Measurements from ENCODE around the gene TRIM32. TPM values are rescaled to one million over a fixed set of nuclear protein-coding genes. Genes with fewer than 3 reads are reported as not detected.

Gene TRIM32
- total RNA-seq, 6 experiments from 2014 or later: 5.2 to 8.4 (median 6.6) TPM

DNA sequence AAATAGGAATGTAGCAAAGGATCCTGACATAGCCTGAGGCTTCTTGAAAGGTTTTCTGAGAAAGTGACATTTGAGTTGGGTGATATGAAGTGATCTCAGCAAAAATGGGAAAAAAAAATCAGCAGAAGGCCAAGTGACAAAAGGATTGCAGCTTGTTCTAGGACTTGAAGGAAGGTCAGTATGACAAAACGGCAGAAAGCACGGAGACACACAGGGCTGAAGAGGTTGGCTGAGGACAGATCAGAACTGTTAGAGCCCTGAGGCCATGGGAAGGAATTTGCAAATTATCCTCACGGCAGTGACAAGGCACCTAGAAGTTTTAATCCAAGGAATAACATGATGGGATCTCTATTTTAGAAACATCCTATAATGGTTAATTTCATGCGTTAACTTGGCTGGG, 31.0 kb downstream of the TRIM32 start:
- 93% methylated on average over 4 of the region's 4 CpGs for WGBS (ENCODE audit: insufficient coverage, low coverage, low lambda C conversion rate, missing lambda C conversion rate)
- Histone ChIP-seq H3K27ac (no peak overlapping the region), H3K27me3 (no peaks in the 10 kb centered on the region), H3K4me1 (no peaks in the 10 kb centered on the region), H3K4me3 (no peak overlapping the region), H3K9me3 (no peaks in the 10 kb centered on the region), H3K36me3 (no peaks in the 10 kb centered on the region)
- intact Hi-C loops (cut with DNase I): no loop called here
- DNase-seq: no peak
- ATAC-seq: no peak
- TF ChIP-seq CTCF (IDR thresholded peaks at IDR 0.05) (no peak), POLR2A (IDR thresholded peaks at IDR 0.05) (no peak)

DNA sequence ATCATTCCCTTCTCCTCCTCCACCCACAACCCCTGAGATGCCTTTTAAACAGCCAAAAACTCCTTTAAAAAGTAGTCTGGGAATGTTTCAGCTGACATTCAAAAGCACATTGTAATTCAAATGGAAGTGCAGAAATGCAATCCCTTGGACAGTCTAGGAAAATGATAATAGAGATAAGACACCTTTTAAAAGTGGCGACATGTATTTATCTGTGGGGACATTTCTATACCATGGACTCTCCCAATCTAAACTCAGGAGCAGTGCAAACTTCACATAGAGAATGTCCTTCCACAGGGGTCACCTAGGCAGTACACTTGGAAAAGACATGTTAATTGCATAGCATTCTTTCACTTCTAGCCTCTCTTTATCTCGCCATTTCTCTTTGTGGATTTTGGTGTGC, 33.0 kb downstream of the TRIM32 start:
- TF ChIP-seq CTCF (IDR thresholded peaks at IDR 0.05) (no peak), POLR2A (IDR thresholded peaks at IDR 0.05) (no peak)
- DNase-seq (no peak), ATAC-seq (no peak)
- H3K4me1 ChIP-seq: no peaks in the 10 kb centered on the region
- no peaks in the 10 kb centered on the region for H3K27me3 ChIP-seq
- 86% methylated on average over 2 of the region's 2 CpGs for WGBS (ENCODE audit: insufficient coverage, low coverage, low lambda C conversion rate, missing lambda C conversion rate)
- no peaks in the 10 kb centered on the region for H3K9me3 ChIP-seq
- no peak overlapping the region for H3K4me3 ChIP-seq
- no peak overlapping the region for H3K27ac ChIP-seq
- no peaks in the 10 kb centered on the region for H3K36me3 ChIP-seq
- intact Hi-C loops (cut with DNase I): no loop called here

DNA sequence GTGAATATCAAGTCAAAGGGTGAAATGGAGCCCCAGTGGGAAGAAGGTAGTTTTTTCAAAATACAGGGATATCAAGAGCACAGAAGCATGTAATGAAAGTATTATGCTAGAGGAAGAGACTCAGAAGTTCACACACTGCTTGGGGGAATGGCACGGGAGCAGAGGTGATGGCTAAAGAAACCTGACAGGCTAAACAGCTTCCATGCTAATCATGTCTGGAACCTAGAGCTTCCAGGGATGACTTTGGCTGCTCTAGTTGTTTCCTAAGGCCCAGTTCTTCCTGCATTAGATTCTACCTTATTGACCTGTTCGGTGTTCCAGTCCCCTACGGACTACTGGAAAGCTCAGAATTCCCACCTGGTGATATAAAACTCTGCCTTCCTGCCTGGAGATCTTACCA, 34.3 kb downstream of the TRIM32 start:
- no peak overlapping the region for H3K4me3 ChIP-seq
- 100% methylated on average over 1 of the region's 3 CpGs for WGBS (ENCODE audit: insufficient coverage, low coverage, low lambda C conversion rate, missing lambda C conversion rate)
- intact Hi-C loops (cut with DNase I): no loop called here
- no peaks in the 10 kb centered on the region for H3K9me3 ChIP-seq
- no peak for ATAC-seq
- H3K36me3 ChIP-seq: no peaks in the 10 kb centered on the region
- no peaks in the 10 kb centered on the region for H3K4me1 ChIP-seq
- TF ChIP-seq POLR2A (IDR thresholded peaks at IDR 0.05) (no peak), CTCF (IDR thresholded peaks at IDR 0.05) (no peak)
- DNase-seq: no peak
- H3K27me3 ChIP-seq: no peaks in the 10 kb centered on the region
- H3K27ac ChIP-seq: no peak overlapping the region

DNA sequence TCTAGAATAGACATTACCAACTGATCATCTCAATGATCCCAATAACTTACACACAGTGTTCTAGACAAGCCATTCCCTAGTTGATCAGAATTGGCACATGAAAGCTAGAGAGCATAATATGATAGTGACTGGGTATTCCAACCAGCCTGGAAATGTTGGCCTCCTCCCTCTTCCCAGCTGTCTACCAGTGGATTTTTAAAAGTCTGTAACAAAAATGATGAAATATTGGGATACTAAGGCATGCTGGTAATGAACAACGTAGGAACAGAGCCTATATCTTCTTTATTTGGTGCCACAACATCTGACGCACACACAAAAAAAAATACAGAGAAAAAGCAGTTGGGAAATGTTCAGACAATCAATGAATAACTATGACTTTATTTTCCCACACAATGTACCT, 34.8 kb downstream of the TRIM32 start:
- no peak for DNase-seq
- no peaks in the 10 kb centered on the region for H3K36me3 ChIP-seq
- no peak overlapping the region for H3K4me3 ChIP-seq
- WGBS (ENCODE audit: insufficient coverage, low coverage, low lambda C conversion rate, missing lambda C conversion rate): 63% methylated on average over 2 of the region's 2 CpGs
- no peak for TF ChIP-seq POLR2A (IDR thresholded peaks at IDR 0.05)
- TF ChIP-seq CTCF (IDR thresholded peaks at IDR 0.05): no peak
- no peaks in the 10 kb centered on the region for H3K9me3 ChIP-seq
- H3K27me3 ChIP-seq: no peaks in the 10 kb centered on the region
- no peak overlapping the region for H3K27ac ChIP-seq
- H3K4me1 ChIP-seq: no peaks in the 10 kb centered on the region
- ATAC-seq: no peak
- intact Hi-C loops (cut with DNase I): no loop called here

DNA sequence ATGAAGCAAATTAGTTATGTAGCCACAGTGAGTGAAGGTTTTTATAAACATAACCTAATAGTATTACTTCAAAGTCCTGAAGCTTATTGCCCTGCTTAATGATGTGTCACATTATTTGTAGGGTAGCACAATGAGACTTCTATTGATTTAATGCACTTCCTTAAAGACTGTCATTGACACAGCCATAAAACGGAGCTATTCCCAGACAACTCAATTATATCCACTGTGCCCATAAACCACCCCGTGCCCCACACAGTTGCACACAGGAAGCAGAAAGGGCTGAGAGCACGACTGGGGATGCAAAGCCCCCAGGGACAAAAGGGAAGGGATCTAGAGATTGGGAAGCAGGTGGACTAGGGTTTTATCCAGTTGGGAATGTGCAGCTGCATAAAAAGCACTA, 37.0 kb downstream of the TRIM32 start:
- intact Hi-C loops (cut with DNase I): no loop called here
- DNase-seq (no peak), ATAC-seq (no peak)
- Histone ChIP-seq H3K9me3 (no peaks in the 10 kb centered on the region), H3K4me1 (no peaks in the 10 kb centered on the region), H3K27me3 (no peaks in the 10 kb centered on the region), H3K4me3 (no peak overlapping the region), H3K36me3 (no peaks in the 10 kb centered on the region), H3K27ac (no peak overlapping the region)
- 17% methylated on average over 3 of the region's 3 CpGs for WGBS (ENCODE audit: insufficient coverage, low coverage, low lambda C conversion rate, missing lambda C conversion rate)
- TF ChIP-seq CTCF (IDR thresholded peaks at IDR 0.05): no peak
- TF ChIP-seq POLR2A (IDR thresholded peaks at IDR 0.05): no peak
